Activated CD8-positive, alpha-beta T cell treated with anti-CD3 and anti-CD28 coated beads for 36 hours (primary cell): ENCODE measurements around the gene USP51. TPM values are rescaled to one million over a fixed set of nuclear protein-coding genes. Genes with fewer than 3 reads are reported as not detected.
"Not testable (repeated sequence)": the region's sequence is repeated elsewhere in the genome, so short reads cannot be mapped to it uniquely, and the experiment has no call there.

Experiments
- ATAC-seq: fragments of 200-7000 bp; cut with Tn5 transposase; one replicate; pipeline ENCODE4 v1.10.0; 2021; ENCODE audit warnings: mild to moderate bottlenecking, moderate library complexity
- CTCF ChIA-PET: fragments of 350-600 bp; sonication (Branson Sonifier 250); formaldehyde crosslinking; loops from one replicate; lab custom pipeline; 2021; ENCODE audit warnings: antibody characterized with exemption; lab: Charles Lee
- POLR2A ChIA-PET: fragments of 350-600 bp; sonication (Branson Sonifier 250); formaldehyde crosslinking; loops from one replicate; lab custom pipeline; 2021; ENCODE audit warnings: antibody characterized with exemption; lab: Charles Lee
- DNase-seq: peaks from one replicate; pipeline ENCODE4 v3.0.0-alpha.2; 2020
- H3K27ac Mint-ChIP-seq: one replicate; pipeline ENCODE4 v1.8.0; 2021; ENCODE audit warnings: mild to moderate bottlenecking, mixed read lengths
- H3K27me3 Mint-ChIP-seq: one replicate; pipeline ENCODE4 v1.8.0; 2021; ENCODE audit warnings: mixed read lengths
- H3K36me3 Mint-ChIP-seq: one replicate; pipeline ENCODE4 v1.8.0; 2021; ENCODE audit warnings: low read depth, mixed read lengths
- H3K4me1 Mint-ChIP-seq: one replicate; pipeline ENCODE4 v1.8.0; 2021; ENCODE audit warnings: low read depth, mixed read lengths
- H3K4me3 Mint-ChIP-seq: one replicate; pipeline ENCODE4 v1.8.0; 2021; ENCODE audit warnings: mild to moderate bottlenecking, moderate library complexity, mixed read lengths
- H3K9me3 Mint-ChIP-seq: one replicate; pipeline ENCODE4 v1.8.0; 2021; ENCODE audit warnings: mixed read lengths
- intact Hi-C: fragments of 100-400 bp; cut with micrococcal nuclease; formaldehyde crosslinking; loops from one replicate; pipeline ENCODE4 v1.10.0; 2022
- total RNA-seq, 2 experiments: library from RNA; stranded (reverse); gene quantifications; one replicate each; pipeline ENCODE4 v1.2.3, GENCODE V29; 2021
- TF ChIP-seq, protein P1 (sequence below): fragments of 200-600 bp; IDR thresholded peaks from one replicate; pipeline ENCODE4 v1.8.0; 2022; ENCODE audit warnings: antibody characterized with exemption, mild to moderate bottlenecking

USP51 gene
- total RNA-seq, 2 experiments from 2014 or later, result 1.2 to 1.5 TPM

DNA sequence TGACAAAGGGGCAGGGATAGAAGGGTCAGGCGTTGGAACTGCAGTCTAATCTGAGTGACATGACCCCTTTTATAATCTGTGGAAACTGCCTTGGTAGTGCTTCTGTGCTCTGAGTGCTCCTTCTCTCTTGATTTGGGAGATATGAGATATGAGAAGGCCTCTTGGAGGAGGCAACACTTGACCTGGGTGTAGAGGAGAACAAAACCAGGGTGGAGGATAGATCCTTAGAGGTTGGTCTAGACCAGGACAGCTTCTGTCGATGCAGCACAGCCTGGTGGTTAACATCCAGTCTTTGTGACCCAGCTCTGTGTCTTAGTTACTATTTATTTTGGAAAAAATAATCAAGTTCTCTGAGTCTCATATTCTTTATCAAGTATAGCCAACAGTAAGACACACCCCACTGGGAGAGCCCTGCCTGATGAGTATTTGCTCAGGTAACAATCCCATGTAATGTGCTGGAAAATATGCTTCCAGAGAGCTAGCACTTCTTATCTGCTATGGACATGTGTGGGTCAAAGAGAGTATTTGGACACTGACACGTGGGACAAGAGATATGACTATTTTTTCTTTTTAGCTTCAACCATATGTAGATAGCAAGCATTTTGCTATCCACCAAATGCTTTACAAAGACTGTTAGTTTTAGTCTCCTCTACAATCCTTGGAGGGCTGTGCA, 9.1 kb downstream of the USP51 start:
- no peak for DNase-seq
- ChIA-PET CTCF (interaction anchor here (1.1 kb wide), 1 partner anchor 29 kb away, joined by 3 read pairs; the partner anchor contains the start of gene MAGEH1), POLR2A (no interaction called here)
- H3K27me3 Mint-ChIP-seq, result no peaks in the 10 kb centered on the region
- H3K27ac Mint-ChIP-seq, result no peak overlapping the region
- H3K4me3 Mint-ChIP-seq, result no peak overlapping the region
- H3K36me3 Mint-ChIP-seq, result no peaks in the 10 kb centered on the region
- peaks cover 2% of the 10 kb centered on the region for H3K4me1 Mint-ChIP-seq
- no peaks in the 10 kb centered on the region for H3K9me3 Mint-ChIP-seq
- intact Hi-C loops, result no loop called here
- no peak for ATAC-seq
- TF ChIP-seq, protein P1, sequence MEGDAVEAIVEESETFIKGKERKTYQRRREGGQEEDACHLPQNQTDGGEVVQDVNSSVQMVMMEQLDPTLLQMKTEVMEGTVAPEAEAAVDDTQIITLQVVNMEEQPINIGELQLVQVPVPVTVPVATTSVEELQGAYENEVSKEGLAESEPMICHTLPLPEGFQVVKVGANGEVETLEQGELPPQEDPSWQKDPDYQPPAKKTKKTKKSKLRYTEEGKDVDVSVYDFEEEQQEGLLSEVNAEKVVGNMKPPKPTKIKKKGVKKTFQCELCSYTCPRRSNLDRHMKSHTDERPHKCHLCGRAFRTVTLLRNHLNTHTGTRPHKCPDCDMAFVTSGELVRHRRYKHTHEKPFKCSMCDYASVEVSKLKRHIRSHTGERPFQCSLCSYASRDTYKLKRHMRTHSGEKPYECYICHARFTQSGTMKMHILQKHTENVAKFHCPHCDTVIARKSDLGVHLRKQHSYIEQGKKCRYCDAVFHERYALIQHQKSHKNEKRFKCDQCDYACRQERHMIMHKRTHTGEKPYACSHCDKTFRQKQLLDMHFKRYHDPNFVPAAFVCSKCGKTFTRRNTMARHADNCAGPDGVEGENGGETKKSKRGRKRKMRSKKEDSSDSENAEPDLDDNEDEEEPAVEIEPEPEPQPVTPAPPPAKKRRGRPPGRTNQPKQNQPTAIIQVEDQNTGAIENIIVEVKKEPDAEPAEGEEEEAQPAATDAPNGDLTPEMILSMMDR, result no peak

DNA sequence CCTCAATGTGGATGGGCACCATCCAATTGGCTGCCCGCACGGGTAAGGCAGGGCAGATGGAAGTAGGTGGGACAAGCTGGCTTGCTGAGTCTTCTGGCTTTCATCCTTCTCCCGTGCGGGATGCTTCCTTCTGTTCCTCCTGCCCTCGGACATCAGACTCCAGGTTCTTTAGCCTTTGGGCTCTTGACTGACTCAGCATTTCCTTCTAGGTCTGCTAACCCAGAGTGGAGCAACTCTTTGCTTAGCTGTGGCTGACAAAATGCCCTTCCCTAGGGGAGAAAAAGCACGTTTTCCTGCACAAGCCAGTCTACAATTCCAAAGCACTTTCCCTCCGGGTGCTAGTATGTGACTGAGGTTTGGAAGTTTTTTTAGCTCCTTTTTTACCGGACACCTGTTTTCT, 9.7 kb downstream of the USP51 start:
- H3K4me1 Mint-ChIP-seq, POLR2A ChIA-PET, H3K36me3 Mint-ChIP-seq, H3K9me3 Mint-ChIP-seq, H3K27me3 Mint-ChIP-seq, H3K27ac Mint-ChIP-seq, ATAC-seq, DNase-seq, intact Hi-C loops, H3K4me3 Mint-ChIP-seq: not testable (repeated sequence)
- CTCF ChIA-PET, result interaction anchor here (1.1 kb wide), 1 partner anchor 28 kb away, joined by 3 read pairs; the partner anchor contains the start of gene MAGEH1

DNA sequence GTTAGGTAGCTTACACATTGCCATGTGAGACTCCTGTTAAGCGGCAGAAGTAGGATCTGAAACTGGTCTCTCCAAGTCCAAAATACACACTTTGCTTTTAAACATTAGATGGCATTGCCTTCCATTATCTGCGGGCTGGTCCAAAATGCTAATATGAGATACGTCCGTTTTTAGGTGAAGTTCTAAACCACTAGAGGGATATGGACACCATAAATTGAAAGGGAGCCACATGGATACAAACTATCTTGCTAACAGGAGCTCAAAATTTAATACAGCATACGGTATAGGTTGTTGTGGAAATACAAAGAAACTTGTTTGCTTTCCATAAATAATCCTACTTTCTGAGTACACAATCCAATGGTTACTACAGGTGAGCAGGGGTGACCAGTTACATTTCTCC, 23.9 kb downstream of the USP51 start:
- H3K27ac Mint-ChIP-seq, H3K4me3 Mint-ChIP-seq, POLR2A ChIA-PET, H3K36me3 Mint-ChIP-seq, DNase-seq, H3K27me3 Mint-ChIP-seq, ATAC-seq, CTCF ChIA-PET, intact Hi-C loops, H3K4me1 Mint-ChIP-seq, H3K9me3 Mint-ChIP-seq: not testable (repeated sequence)

DNA sequence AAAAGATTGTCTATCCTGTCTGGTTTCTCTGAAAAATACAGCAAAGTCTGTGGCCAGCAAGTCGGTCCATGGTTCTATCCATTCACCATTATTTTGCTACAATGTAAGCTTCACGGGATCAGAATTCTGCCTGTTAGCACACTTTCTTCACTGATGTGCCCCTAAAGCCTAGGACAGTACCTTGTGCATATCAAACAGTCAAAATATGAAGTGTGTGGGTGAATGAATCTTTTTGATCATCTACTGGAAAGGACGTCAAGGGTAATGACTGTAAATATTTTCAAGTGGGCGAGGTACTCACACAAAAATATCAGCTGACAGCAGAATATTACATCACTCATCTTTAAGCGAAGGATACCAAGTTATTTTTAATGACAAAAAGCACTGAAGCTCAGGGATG, 24.5 kb downstream of the USP51 start:
- DNase-seq, ATAC-seq, H3K36me3 Mint-ChIP-seq, H3K27ac Mint-ChIP-seq, CTCF ChIA-PET, H3K4me1 Mint-ChIP-seq, H3K4me3 Mint-ChIP-seq, POLR2A ChIA-PET, H3K9me3 Mint-ChIP-seq, H3K27me3 Mint-ChIP-seq, intact Hi-C loops: not testable (repeated sequence)

DNA sequence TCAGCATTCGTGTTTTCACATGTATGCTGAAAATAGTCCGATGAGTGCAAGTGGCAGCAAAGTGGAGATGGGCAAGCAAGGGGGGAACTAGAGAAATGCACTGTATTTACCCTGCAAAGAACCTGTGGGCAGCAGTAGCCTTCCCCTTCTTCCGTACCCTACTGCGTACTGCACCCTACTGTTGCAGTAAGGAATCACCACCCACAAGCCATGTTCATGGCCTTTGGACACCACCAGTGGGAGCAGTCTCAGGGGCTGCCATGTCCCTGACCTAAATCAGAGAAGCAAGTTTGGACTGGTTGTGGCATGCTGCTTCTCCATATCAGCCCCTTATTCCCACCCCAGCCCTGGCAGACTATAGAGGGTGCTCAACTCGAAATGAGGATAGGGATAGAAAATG, 25.6 kb downstream of the USP51 start:
- DNase-seq, H3K4me1 Mint-ChIP-seq, H3K4me3 Mint-ChIP-seq, H3K9me3 Mint-ChIP-seq, POLR2A ChIA-PET, H3K27ac Mint-ChIP-seq, H3K36me3 Mint-ChIP-seq, CTCF ChIA-PET, H3K27me3 Mint-ChIP-seq, intact Hi-C loops: not testable (repeated sequence)
- ATAC-seq, result peak; percentile 60

DNA sequence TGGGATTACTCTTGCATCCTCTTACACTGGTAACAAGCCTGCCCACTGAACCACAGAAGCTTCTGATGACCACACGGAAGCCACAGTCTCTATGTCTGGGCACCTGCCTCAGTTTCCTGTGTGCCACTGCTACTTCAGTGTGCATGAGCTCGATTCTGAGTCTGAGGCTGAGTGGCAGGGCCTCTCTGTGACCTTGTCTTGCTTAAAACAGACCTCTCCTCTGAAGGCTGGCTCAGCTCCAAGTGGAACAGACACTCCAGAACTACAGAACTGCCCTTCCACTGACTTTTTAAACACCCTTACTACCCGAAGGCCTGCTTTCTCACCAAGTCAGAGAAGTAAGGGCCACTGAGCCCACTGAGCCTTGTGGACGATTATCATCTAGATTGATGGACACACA, 29.7 kb downstream of the USP51 start:
- ATAC-seq, H3K36me3 Mint-ChIP-seq, H3K4me3 Mint-ChIP-seq, CTCF ChIA-PET, H3K27me3 Mint-ChIP-seq, POLR2A ChIA-PET, intact Hi-C loops, H3K9me3 Mint-ChIP-seq, H3K27ac Mint-ChIP-seq, H3K4me1 Mint-ChIP-seq, DNase-seq: not testable (repeated sequence)

DNA sequence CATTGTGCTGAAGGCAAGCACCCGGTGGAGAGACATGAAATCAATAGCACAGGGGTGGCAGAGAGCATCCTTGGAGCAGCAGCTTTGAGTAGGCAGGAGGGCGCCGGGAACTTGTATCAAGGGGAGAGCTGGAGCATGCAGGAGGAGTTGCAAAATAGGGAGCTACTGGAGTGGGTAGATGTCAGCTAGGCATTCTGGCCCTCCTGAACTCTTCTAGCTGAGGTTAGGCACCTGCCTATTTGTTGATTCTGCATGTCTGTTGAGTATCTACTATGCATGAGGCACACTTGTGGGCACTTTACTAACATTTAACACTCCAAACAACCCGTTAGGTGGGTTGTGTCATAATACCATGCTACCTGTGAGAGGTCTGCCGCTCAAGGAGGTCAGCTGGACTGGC, 30.2 kb downstream of the USP51 start:
- H3K9me3 Mint-ChIP-seq, H3K4me1 Mint-ChIP-seq, DNase-seq, intact Hi-C loops, H3K36me3 Mint-ChIP-seq, ATAC-seq, POLR2A ChIA-PET, H3K4me3 Mint-ChIP-seq, H3K27ac Mint-ChIP-seq, CTCF ChIA-PET, H3K27me3 Mint-ChIP-seq: not testable (repeated sequence)

DNA sequence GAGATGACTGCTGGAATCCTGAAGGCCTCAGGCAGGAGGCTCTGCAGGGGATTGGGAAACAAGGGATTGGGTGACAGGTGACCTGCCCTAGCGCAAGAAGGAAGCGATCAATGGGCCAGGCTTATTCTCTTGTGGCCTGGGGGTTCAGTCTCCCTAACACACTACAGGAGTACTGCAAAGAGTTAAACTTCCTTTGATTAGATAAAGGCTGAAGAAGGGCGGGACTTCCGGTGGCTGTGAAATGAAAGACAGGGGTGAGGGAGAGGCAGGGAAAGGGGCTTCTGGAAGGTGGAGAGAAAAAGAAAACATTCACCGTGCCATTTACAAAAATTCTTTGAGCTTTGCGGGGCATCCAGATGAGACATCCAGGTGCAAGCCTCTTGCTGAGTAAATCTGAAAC, 33.9 kb downstream of the USP51 start:
- POLR2A ChIA-PET, H3K27me3 Mint-ChIP-seq, intact Hi-C loops, DNase-seq, H3K4me1 Mint-ChIP-seq, H3K9me3 Mint-ChIP-seq, H3K4me3 Mint-ChIP-seq, H3K36me3 Mint-ChIP-seq, ATAC-seq, H3K27ac Mint-ChIP-seq, CTCF ChIA-PET: not testable (repeated sequence)
